ENCODE results near the gene ATP8A2. TPM values are rescaled to one million over a fixed set of nuclear protein-coding genes. Genes with fewer than 3 reads are reported as not detected.

The ATP8A2 gene
- total RNA-seq, 2 donors from 2014 or later = 0.23 to 6.1 TPM

DNA sequence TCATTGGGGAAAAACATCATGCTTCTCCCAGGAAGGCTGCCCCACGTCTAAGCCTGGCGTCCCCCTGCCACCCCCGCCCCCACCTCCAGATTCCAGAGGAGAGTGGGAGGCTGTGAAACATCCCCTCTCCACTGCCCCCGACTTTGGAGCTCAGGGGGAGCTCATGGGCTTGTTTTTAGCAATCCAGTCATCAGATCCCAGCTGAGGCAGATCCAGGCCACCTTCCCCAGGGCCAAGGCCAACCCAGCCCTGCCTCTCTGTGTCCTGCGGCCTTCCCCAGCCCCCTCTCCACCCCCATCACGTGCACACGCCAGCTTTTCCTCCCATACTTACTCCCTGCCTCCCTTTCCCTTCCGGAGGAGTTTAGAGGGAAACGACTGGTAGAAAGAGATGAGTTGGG is 641.2 kb downstream of the ATP8A2 start:
- no peaks in the 10 kb centered on the region for H3K9me3 ChIP-seq
- H3K4me3 ChIP-seq = no peak overlapping the region
- DNase-seq (ENCODE audit: low spot score) = no peak
- 73% methylated on average over 9 of the region's 9 CpGs for WGBS
- TF ChIP-seq POLR2AphosphoS5 (IDR thresholded peaks at IDR 0.05) (no peak), POLR2A (IDR thresholded peaks at IDR 0.05) (no peak)
- TF ChIP-seq, protein P1, sequence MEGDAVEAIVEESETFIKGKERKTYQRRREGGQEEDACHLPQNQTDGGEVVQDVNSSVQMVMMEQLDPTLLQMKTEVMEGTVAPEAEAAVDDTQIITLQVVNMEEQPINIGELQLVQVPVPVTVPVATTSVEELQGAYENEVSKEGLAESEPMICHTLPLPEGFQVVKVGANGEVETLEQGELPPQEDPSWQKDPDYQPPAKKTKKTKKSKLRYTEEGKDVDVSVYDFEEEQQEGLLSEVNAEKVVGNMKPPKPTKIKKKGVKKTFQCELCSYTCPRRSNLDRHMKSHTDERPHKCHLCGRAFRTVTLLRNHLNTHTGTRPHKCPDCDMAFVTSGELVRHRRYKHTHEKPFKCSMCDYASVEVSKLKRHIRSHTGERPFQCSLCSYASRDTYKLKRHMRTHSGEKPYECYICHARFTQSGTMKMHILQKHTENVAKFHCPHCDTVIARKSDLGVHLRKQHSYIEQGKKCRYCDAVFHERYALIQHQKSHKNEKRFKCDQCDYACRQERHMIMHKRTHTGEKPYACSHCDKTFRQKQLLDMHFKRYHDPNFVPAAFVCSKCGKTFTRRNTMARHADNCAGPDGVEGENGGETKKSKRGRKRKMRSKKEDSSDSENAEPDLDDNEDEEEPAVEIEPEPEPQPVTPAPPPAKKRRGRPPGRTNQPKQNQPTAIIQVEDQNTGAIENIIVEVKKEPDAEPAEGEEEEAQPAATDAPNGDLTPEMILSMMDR (IDR thresholded peaks at IDR 0.05) = no peak
- intact Hi-C loops (cut with DNase I) = no loop called here
- H3K27ac ChIP-seq = no peak overlapping the region
- H3K36me3 ChIP-seq = no peaks in the 10 kb centered on the region
- H3K4me1 ChIP-seq (replicated peaks) = no peaks in the 10 kb centered on the region
- H3K27me3 ChIP-seq (replicated peaks; ENCODE audit: insufficient read depth) = no peaks in the 10 kb centered on the region

DNA sequence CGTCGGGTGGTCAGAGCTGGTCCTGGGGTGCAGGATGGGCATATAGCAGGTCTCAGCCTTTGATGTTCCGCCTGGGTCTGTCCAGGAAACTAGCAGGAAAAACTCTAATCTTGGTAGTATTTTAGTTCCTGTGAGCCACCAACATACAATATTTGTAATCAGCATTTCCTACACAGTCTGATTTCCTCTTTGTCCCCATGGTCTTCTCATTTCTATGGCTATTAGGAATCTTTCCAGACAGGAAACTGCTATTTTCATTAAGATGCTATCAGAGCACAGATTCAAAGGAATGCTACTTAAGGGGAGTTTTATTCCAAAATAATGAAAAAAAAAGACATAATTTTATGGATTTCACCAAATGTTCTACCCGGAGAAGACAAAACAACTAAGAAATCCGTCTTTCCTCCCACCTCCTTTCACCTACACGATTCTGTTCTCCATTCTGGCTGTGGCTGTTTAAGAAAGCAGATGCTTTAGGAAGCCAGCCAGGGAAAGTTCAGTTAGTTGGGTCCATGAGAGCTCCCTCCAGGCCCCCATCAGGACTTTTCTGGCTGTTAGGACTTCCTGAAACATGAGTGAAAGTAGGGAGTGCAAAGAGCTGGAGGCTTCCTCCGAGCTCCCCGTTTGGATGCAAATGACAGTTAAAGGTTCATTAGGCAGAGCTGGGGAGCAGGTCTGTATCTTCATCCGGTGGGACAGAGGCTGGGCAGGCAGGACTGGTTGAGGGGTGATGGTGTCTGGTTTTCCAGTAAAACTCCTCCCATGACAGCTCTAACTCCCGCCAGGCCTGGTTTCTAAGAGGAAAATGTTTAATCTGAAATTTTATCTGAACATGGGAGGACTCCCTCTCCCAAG is 643.7 kb downstream of the ATP8A2 start:
- no peaks in the 10 kb centered on the region for H3K27me3 ChIP-seq (replicated peaks; ENCODE audit: insufficient read depth)
- TF ChIP-seq POLR2A (IDR thresholded peaks at IDR 0.05) (no peak), POLR2AphosphoS5 (IDR thresholded peaks at IDR 0.05) (no peak)
- TF ChIP-seq, protein P1 (IDR thresholded peaks at IDR 0.05) = no peak
- DNase-seq (ENCODE audit: low spot score) = no peak
- no peaks in the 10 kb centered on the region for H3K9me3 ChIP-seq
- intact Hi-C loops (cut with DNase I) = no loop called here
- WGBS = 51% methylated on average over 10 of the region's 10 CpGs
- no peaks in the 10 kb centered on the region for H3K36me3 ChIP-seq
- no peak overlapping the region for H3K27ac ChIP-seq
- peaks cover 4% of the 10 kb centered on the region for H3K4me1 ChIP-seq (replicated peaks)
- no peak overlapping the region for H3K4me3 ChIP-seq

DNA sequence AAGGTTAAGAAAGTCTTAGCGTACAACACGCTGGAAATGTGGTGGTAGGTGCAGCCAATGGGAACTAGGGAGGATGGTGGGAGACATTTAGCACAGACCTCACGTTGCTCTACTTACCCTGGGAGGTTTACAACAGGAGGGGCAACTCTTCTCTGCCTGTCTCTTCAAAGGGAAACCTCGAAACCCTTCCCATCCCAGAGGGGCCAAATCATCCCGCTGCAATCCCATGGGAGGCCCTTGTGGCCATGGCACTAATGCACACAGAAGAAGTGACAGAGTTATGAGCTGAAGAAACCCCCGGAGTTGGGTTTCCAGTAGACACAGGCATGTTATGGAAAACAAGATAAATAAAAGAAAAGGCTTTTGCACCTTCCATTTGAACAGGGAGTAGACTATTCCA is 644.4 kb downstream of the ATP8A2 start:
- peaks cover 4% of the 10 kb centered on the region for H3K4me1 ChIP-seq (replicated peaks)
- intact Hi-C loops (cut with DNase I) = no loop called here
- DNase-seq (ENCODE audit: low spot score) = no peak
- no peaks in the 10 kb centered on the region for H3K9me3 ChIP-seq
- WGBS = 85% methylated on average over 6 of the region's 6 CpGs
- H3K4me3 ChIP-seq = no peak overlapping the region
- TF ChIP-seq, protein P1 (IDR thresholded peaks at IDR 0.05) = no peak
- no peak for TF ChIP-seq POLR2A (IDR thresholded peaks at IDR 0.05)
- no peak for TF ChIP-seq POLR2AphosphoS5 (IDR thresholded peaks at IDR 0.05)
- H3K36me3 ChIP-seq = no peaks in the 10 kb centered on the region
- H3K27me3 ChIP-seq (replicated peaks; ENCODE audit: insufficient read depth) = no peaks in the 10 kb centered on the region
- no peak overlapping the region for H3K27ac ChIP-seq

DNA sequence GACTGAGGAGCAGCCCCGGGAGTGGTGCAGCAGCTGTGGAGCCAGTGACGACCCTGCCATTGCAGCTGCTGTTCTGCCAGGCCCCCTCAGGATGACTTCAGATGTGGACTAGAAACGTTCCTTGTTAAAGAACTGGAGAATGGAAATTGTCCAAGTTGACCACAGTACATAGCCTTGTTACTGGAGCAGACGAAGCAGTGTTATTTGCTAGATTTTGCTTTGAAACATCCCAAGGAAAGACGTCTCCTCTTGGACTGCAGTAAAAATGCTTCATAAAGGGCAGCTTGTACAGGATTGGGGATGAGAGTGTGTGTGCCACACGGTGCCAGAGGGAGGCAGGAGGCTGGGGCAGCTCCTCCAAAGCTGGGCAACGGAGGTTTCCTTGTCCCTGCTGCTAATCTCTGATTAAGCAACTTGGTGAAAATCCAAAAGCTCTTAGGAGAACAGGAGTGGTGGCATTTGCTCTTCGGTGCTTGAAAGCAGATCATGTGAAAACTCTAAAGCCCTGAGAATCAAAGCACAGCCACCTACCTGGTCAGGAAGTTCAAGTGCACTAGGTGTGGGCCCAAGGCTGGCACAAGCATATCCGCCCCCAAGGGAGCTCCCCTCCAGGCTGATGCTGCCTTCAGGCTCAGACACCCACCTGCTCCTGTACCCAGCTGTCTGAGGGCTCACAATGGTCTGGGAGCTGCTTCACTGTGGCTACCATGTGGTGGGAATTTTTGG is 645.6 kb downstream of the ATP8A2 start:
- intact Hi-C loops (cut with DNase I) = no loop called here
- no peak for TF ChIP-seq POLR2AphosphoS5 (IDR thresholded peaks at IDR 0.05)
- TF ChIP-seq, protein P1 (IDR thresholded peaks at IDR 0.05) = no peak
- TF ChIP-seq POLR2A (IDR thresholded peaks at IDR 0.05) = no peak
- DNase-seq (ENCODE audit: low spot score) = no peak
- 46% methylated on average over 9 of the region's 9 CpGs for WGBS
- H3K4me1 ChIP-seq (replicated peaks) = peaks cover 4% of the 10 kb centered on the region
- H3K27me3 ChIP-seq (replicated peaks; ENCODE audit: insufficient read depth) = no peaks in the 10 kb centered on the region
- no peak overlapping the region for H3K4me3 ChIP-seq
- no peak overlapping the region for H3K27ac ChIP-seq
- H3K9me3 ChIP-seq = no peaks in the 10 kb centered on the region
- no peaks in the 10 kb centered on the region for H3K36me3 ChIP-seq
